Activated T-helper 1 cell treated with Interleukin-2 at 50 U/mL for 16 hours (primary cell): ENCODE measurements around the gene CTTN.
"Not testable (repeated sequence)": the region's sequence is repeated elsewhere in the genome, so short reads cannot be mapped to it uniquely, and the experiment has no call there.

Source experiments
- DNase-seq: peaks from one replicate; pipeline ENCODE4 v3.0.0-alpha.2; 2020; ENCODE audit warnings: low read depth

Gene CTTN

GRCh38 chr11:70429724-70430521 lies 31.6 kb downstream of the CTTN start:
- DNase-seq, result no peak

DNA sequence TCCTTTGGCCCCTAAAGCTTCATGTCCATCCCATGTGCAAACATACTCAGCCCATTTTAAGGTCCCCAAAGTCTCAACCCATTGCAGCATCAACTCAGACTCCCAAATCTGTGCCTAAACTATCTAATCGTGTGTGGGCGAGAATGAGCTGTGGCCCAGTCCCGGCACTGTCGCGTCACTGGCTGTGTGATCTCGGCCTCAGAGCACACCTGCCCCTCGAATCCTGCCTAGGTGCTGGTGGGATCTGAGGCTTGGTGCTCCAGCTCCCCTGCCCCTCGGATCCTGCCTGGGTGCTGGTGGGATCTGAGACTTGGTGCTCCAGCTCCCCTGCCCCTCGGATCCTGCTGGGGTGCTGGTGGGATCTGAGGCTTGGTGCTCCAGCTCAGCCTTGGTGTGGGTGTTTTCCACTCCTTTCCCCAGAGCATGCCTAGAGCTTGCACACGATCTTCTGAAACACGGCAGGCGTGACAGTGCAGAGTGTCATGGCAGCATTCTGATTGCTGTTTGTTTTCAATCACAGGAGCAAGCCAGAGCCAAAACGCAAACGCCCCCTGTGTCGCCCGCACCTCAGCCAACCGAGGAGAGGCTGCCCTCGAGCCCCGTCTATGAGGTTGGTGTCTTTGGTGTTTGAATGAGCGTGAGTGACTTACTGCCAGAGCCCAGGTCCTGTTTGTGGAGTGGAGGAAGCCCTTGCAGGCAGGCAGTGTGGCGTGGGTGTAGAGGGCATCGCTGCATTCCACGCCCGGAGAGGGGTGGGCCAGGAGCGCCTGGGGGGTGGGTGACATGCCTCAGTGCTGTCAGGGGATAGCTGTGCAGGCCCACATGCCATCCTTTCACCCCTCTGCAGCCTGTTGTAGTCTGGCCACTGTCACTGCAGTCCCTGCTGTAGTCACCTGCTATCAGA lies 32.6 kb downstream of the CTTN start:
- no peak for DNase-seq

DNA sequence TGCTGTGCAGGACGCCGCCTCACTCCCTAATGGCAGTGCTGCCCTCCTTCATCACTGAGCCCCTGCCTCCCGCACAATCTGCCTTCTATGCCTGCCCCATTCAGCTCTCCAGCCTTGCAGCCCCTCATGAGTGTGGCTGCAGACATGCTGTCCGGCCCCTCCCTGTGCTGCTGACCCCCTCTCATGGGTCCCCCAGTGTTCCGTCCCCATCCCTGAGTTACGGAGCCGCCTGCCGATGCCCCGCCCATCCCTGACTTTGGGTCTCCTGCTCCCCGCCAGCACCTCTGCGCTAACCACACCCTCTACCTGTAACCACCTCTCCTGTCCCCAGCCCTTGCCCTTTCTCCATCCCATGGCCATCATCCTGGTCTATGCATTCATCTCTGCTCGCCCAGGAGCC lies 33.3 kb downstream of the CTTN start:
- DNase-seq, result no peak

- no peak for DNase-seq
Measured at GRCh38 chr11:70432065-70432464, 33.7 kb downstream of the CTTN start.

GRCh38 chr11:70432580-70432979 lies 34.3 kb downstream of the CTTN start:
- DNase-seq, result no peak

DNA sequence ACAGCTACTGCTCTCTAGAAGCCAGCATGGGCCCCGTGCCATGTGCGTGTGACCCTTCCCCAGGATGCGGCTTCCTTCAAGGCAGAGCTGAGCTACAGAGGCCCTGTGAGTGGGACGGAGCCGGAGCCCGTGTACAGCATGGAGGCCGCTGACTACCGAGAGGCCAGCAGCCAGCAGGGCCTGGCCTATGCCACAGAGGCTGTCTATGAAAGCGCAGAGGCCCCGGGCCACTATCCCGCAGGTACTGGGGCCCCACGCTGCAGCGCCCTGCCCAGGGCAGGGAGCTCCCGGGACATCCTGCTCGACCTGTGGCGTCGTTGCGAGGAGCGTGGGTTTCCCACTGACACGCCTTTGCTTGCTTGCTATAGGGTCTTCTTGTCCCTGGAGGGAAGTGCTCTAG lies 34.7 kb downstream of the CTTN start:
- DNase-seq, result no peak

- no peak for DNase-seq
Measured at GRCh38 chr11:70433526-70433925, 35.2 kb downstream of the CTTN start.

DNA sequence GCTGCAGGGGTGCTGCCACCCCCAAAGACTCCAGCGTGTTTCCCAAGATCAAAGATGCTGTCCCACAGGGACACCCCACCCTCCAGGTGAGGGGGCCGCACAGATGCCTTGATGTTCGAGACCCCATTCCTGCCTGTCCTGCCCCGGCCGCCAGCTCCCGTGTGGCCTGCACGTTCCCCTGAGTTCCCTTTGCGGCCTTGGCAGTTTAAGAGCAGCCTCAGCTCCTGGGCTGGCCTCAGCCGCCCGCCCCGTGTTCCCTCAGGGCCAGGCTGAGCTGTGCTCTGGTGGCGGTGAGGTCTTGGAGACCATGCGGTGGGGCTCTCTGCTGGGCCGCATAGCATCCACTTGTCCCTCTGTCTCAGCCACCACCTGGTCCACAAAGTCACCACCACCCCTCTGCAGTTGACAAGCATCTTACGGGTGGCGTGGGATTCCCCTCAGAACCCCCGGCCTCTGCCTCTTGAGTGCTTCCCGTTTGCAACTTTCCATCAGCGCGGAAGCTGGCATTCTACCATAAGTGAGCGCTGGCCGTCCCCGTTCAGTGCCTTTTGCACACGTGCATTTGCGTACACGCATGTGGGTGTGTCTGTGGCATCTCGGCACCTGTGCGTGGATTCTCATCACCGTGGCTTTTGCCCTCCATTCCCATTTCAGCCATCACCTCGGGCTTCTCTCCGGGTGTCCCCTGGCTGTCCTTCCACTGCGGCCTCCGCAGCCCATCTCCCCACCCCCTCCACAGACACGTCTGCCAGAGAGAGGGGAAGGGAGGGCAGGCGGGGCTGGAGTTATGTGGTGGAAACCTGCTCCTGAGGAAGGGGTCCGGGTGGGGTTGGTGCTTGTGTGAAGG lies 35.9 kb downstream of the CTTN start:
- DNase-seq, result no peak

- no peak for DNase-seq
Measured at GRCh38 chr11:70434813-70435278, 36.5 kb downstream of the CTTN start.

DNA sequence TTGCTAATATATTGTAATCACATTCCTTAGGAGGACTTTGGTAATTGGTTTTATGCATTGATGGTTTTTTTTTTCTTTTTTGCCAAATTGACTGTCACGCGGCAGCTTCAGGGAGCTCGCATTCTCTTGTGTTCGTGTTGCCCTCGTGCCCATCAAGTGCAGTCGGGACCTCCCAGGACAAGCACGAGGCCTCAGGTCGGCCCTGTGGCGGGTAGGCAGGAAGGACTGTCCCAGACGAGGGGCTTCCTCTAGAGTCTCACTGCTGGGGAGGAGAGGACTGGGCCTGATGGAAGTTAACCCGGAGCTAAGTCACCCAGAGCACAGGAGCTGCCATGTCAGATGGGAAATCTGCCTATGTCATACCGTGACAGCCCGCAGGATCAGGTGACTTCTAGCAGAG lies 37.0 kb downstream of the CTTN start:
- DNase-seq, result no peak

DNA sequence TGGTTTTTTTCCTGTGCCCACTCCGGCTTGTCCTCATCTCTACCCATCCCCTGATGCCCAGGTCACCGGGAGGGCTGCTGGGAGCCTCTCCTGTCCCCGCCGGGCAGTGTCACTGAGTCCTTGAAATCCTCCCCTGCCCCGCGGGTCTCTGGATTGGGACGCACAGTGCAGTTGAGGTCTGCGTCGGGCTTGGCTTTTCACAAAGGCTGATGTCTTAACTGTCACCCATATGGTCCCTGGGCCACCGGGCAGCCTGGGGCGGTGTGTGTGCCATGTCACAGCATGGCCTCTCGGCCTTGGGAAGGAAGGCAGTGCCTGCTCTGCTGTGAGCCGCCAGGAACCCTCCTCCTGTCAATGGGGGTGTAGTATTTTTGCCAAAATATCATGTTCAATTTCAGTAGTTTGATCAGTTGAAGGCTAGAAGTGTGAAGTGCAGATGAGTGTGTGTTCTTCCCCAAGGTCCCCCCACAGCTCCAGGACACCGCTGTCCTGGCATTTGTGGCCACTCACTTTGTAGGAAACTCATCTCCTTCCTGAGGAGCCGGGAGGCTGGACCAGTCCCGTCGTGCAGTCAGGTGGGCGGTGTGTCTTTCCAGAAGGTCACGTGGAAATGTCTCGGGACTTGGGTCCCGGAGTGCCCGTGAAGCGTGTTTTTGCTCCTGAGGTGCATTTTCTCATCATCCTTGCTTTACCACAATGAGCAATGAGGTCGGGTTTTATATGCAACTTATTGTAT lies 37.6 kb downstream of the CTTN start:
- no peak for DNase-seq

DNA sequence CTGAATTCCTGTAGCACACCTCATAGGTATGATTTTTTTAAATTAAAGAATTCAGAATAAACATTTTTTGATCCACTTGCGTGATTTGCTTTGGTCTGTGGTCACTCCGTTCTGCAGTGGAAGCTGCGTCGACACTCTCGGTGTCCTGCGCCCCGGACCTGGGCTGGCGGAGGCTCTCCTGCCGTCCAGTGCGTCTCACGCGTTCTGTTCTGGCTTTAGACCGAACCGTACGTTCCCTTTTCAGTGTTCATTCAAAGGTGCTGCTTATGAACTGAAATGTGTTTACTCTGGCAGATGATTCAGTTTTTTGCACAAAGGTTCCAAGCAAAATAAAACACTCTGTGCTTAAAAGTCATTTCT lies 38.2 kb downstream of the CTTN start:
- DNase-seq, result no peak

DNA sequence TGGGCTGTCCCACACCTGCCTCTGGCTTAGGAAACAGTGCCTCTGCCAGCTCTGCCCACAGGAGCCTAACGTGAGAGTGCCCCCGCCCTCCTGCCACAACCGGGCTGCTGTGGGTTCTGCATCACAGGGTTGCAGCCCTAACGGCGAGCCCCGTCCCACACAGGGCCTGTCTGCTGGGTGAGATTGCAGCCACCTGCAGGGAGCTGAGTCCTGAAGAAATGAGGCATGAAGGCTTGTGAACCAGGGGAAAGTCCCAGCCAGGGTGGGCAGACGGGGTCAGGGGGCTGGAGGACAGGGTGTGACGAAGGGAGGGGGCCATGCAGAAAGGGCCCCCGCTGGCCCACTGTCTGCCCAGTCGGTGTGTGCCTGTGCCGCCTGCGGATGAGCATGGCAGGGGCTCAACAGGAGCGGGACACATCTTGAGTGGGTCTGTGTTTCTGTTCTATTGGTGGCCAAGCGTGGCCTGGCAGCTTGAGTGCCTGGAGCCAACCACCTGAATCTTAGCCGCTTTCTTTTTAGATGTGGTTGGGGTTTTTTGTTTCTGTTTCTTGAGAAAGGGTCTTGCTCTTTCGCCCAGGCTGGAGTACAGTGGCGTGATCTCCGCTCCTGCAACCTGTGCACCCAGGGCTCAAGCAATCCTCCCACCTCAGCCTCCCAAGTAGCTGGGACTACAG lies 38.9 kb downstream of the CTTN start:
- no peak for DNase-seq

GRCh38 chr11:70440206-70440605 lies 41.9 kb downstream of the CTTN start:
- no peak for DNase-seq

DNA sequence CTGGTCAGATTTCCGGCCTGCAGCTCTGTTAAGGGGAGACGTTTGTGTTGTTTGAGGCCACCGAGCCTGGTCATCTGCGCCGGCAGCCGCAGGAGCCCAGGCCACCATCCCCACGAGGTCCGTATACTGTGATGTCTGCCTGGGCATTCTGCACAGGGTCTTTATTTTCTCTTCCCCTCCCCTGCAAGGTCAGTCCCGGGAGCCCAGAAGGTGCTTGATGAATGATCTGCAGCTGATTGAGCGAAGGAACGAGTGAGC lies 45.4 kb downstream of the CTTN start:
- DNase-seq, result no peak

DNA sequence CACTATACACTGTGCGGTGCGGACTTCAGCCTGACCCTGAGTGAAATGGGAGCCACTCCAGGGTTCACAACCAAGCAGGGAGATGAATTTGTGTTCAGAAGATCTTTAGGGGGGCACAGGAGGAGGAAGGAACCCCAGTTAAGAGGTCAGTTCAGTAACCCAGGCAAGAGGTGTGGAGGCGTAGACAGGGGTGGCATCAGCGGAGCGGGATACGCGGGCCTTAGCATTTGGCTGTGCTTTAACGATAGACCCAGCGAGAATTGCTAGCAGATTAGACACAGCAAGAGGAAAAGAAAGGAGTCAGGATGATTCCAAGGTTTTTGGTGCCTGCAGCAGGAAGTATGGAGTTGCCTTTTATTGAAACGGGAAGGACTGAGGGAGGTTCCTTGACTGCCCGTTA lies 46.8 kb downstream of the CTTN start:
- no peak for DNase-seq

DNA sequence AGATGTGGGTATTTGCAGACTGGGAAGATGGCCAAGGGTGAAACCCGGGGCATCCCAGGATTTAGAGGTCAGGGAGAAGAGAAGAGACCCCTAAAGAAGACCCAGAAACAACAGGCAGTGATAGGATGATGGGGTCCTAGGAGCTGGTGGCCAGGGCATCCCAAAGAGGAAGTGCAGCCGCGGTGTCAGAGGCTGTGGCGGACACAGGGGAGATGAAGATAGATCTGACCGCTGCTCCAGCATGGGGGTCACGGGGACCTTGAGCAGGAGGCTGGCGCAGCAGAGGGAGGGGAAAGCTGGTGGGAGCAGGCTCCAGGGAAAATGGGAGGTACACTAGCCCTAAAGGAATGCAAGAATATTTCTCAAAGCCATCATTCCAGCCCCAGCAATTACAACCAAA lies 47.3 kb downstream of the CTTN start:
- no peak for DNase-seq

DNA sequence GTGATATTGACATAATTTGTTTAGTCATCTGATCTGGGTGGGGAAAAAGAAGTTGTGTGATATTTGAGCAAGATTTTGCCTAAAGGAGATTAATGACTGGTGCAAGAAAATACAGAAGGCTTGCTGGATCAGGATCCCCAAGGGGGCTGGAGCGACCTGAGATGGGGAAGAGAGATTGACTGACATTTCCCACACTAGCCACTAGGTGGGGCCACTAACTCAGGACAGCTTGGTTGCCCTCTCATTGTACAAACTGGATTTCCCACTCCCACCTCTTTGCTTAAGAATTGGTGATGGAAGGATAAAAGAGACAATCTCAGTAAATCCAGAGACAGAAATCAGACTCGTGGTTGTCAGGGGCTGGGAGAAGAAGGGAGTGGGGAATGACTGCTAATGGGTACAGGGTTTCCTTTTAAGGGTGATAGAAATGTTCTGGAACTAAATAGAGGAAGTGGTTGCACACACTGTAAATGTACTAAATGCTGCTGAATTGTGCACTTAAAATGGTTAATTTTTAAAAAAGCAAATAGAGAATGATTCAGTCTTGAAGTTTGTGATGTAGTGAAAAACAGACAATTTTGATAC lies 50.7 kb downstream of the CTTN start:
- no peak for DNase-seq

DNA sequence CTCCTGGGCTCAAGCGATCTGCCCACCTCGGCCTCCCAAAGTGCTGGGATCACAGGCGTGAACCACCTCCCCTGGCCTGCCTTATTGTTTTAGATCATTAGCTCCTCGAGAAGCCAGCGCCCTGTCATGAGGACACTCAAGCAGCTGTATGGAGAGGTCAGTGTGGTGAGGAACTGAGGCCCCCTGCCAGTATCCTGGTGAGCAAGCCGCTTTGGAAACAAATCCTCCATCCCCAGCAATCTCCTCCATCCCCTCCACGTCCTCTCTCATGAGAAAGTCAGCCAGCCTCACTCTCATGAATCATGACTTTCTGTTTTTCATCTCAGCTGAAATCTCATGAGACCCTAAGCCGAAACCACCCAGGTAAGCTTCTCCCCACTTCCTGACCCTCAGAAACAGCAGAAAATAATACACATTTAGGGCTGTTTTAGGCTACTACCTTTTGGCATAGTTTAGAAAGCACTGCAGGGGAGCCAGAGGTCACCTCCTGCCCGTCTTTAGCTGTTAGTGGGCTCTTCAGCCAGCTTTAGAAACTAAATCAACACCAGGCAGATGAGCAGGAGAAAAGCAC lies 56.0 kb downstream of the CTTN start:
- no peak for DNase-seq

DNA sequence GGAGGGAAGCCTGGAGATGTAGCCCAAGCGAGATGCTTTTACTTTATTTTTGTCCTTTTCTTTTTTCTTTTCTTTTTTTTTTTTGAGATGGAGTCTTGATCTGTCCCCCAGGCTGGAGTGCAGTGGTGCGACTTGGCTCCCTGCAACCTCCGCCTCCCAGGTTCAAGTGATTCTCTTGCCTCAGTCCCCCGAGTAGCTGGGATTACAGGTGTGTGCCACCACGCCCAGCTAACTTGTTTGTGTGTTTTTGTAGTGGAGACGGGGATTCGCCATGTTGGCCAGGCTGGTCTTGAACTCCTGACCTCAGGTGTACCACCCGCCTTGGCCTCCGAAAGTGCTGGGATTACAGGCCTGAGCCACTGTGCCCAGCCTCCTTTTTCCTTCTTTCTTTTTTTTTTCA lies 56.5 kb downstream of the CTTN start:
- not testable (repeated sequence) for DNase-seq

DNA sequence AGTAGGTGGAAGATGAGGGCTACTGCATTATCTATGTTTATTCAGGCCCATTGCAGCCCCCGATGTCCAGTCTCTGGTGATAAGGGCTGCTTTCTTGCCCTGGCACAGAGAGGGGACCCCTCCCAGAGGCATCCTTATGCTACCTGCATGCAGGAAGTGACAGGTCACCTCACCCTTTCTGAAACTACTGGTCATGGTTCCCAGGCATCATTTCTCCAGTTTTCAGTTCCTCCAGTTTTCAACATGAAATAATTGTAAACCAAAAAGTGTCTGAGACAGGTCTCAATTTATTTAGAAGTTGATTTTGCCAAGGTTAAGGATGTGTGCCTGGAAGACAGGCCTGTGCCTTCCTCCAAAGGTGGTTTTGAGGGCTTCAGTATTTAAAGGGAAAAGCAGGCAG lies 57.0 kb downstream of the CTTN start:
- no peak for DNase-seq
